Measurements from ENCODE around the gene RSPH1. TPM values are rescaled to one million over a fixed set of nuclear protein-coding genes. Genes with fewer than 3 reads are reported as not detected.

Gene RSPH1
- total RNA-seq, 1 donor from 2014 or later, result 0.24 TPM

GRCh38 chr21:42463861-42464515 is 32.0 kb downstream of the RSPH1 start:
- ATAC-seq, result no peak

GRCh38 chr21:42461881-42462877 is 33.8 kb downstream of the RSPH1 start:
- peak; percentile 75 for ATAC-seq

- no peak for ATAC-seq
Observed at GRCh38 chr21:42461185-42461520, 34.9 kb downstream of the RSPH1 start.

GRCh38 chr21:42460391-42461184 is 35.4 kb downstream of the RSPH1 start:
- peak; percentile 7 for ATAC-seq

- ATAC-seq, result no peak
Observed at GRCh38 chr21:42459546-42460215, 36.3 kb downstream of the RSPH1 start.

GRCh38 chr21:42459082-42459460 is 37.0 kb downstream of the RSPH1 start:
- ATAC-seq, result no peak

GRCh38 chr21:42456457-42456856 is 39.6 kb downstream of the RSPH1 start:
- peak; percentile 42 for ATAC-seq

GRCh38 chr21:42455754-42456440 is 40.1 kb downstream of the RSPH1 start:
- ATAC-seq, result no peak

- ATAC-seq, result peak; percentile 37
Observed at GRCh38 chr21:42455196-42455595, 40.8 kb downstream of the RSPH1 start.

GRCh38 chr21:42454786-42455185 is 41.2 kb downstream of the RSPH1 start:
- ATAC-seq, result no peak

- no peak for ATAC-seq
Observed at GRCh38 chr21:42453986-42454570, 41.9 kb downstream of the RSPH1 start.

GRCh38 chr21:42453224-42453985 is 42.6 kb downstream of the RSPH1 start:
- no peak for ATAC-seq

- ATAC-seq, result no peak
Observed at GRCh38 chr21:42452401-42453223, 43.4 kb downstream of the RSPH1 start.

- ATAC-seq, result no peak
Observed at GRCh38 chr21:42451941-42452340, 44.1 kb downstream of the RSPH1 start.

GRCh38 chr21:42448686-42449085 is 47.3 kb downstream of the RSPH1 start:
- ATAC-seq, result no peak

- no peak for ATAC-seq
Observed at GRCh38 chr21:42447732-42448131, 48.3 kb downstream of the RSPH1 start.

GRCh38 chr21:42447182-42447581 is 48.8 kb downstream of the RSPH1 start:
- no peak for ATAC-seq

- no peak for ATAC-seq
Observed at GRCh38 chr21:42446531-42446930, 49.5 kb downstream of the RSPH1 start.

GRCh38 chr21:42445311-42445710 is 50.7 kb downstream of the RSPH1 start:
- no peak for ATAC-seq

- ATAC-seq, result no peak
Observed at GRCh38 chr21:42444745-42445059, 51.3 kb downstream of the RSPH1 start.

Data from esophagus mucosa (tissue), 1 donor.